NCI-H526 (cell line): ENCODE results near the gene ATRN.
"Not testable (repeated sequence)": the region's sequence is repeated elsewhere in the genome, so short reads cannot be mapped to it uniquely, and the experiment has no call there.

Source experiments
- DNase-seq, 2 experiments: peaks; one replicate each; lab custom pipeline; 2025; lab: John Stamatoyannopoulos, UW

Gene ATRN

GRCh38 chr20:3470208-3470626 is 601 bp upstream of the ATRN start:
- no peak for DNase-seq

DNA sequence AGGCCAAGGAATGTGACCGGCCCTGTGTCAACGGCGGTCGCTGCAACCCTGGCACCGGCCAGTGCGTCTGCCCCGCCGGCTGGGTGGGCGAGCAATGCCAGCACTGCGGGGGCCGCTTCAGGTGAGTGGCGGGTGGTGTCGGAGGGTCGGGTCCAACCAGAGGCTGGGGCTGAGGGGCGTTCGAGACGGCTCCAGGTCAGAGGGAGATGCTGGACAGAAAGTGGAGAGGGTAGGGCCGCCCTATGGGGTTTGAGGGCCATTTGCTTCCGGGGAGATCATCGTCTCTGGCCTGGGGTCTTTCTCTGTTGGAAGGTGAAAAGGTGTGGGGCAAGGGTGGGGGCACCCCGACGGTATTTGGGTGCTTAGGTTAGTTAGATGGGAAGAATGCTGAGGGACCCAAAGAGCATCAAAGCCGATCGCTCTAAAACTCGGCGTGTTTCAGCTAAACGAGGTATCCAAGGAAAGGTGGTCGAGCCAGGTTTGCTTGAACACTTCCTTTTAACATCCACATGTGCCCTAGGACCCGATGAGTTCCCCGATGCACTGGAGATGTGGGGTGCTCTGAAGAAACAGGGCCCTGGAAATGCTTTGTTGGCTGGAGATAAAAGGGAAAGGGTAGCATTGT is 691 bp downstream of the ATRN start:
- peak in 1 of 2 experiments; percentile 24 for DNase-seq

DNA sequence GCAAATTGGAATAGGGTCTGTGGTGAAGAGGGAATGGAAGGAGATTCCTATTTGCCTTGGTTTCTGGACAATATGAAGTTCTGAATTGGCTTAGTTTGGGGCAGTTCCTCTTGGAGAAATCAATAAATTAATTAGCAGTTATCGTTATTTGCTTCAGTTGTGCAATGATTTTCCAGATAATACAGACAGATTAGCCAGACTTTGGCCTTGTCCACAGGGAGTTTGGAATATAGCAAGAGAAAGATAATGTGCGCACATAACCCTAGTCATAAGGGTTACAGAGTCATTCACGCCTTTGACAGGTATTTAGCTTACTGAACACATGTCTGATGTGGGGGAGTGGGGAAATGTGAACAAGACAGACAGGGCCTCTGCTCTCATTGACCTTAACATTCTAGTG is 1.3 kb downstream of the ATRN start:
- DNase-seq, result no peak

DNA sequence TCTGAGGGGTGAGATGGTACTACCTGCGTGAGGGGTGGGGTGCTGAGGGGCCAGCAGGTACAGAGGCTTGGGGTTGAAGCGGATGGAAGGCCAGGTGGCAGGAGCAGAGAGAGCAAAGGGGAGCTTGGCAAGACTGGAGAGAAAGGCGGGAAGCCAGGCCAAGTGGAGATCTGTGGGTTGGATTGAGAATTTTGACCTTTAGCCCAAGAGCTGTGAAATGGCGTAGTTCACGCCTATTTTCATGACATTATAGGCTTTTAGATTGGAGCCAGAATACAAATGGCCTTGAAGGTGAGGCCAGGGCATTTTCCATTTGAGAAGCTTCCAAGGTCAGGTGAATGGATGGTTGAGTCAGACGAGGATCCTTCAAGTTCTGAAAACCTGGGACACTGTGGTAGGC is 2.5 kb downstream of the ATRN start:
- DNase-seq, result no peak

- no peak for DNase-seq
These were observed 3.1 kb downstream of the ATRN start for GRCh38 chr20:3473944-3474343.

GRCh38 chr20:3477003-3477860 is 6.4 kb downstream of the ATRN start:
- DNase-seq, result not testable (repeated sequence)

DNA sequence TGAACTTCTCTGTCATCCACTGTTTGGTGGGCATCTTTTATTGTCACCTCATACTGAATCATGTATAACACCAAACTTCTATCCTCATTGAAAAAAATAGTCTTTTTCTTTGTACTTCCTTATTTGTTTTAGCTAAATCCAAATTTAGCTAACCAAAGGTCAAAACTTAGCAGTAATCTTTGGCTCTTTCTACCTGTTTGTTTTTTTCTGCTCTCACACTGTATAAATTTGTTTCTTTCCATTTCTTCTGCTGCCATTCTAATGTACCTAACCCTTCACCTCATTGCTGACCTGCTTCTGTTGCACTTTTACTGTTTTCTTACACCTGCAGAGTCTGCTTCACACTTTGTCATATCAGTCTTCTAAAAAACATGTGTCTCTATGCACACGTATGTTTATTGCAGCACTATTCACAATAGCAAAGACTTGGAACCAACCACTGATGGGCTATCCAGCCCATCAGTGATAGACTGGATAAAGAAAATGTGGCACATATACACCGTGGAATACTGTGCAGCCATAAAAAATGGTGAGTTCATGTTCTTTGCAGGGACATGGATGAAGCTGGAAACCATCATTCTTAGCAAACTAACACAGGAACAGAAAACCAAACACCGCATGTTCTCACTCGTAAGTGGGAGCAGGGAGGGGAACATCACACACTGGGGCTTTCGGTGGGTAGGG is 7.2 kb downstream of the ATRN start:
- DNase-seq, result no peak

DNA sequence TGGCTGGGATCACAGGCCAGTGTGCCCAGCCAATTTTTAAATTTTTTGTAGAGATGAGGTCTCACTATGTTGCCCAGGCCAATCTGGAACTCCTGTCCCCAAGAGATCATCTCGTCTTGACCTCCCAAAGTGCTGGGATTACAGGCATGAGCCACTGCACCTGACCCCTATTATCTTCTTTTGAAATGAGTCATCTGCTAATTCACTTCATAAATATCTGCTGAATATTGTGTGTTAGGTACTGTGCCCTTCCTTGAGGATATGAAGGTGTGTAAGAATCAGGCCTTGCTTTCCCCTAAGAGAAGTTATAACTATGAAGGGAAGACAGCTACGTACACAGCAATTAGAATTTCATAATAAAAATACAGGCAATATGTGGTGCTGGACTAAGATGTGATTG is 8.2 kb downstream of the ATRN start:
- no peak for DNase-seq

GRCh38 chr20:3479759-3480615 is 9.2 kb downstream of the ATRN start:
- no peak for DNase-seq

GRCh38 chr20:3483309-3483708 is 12.5 kb downstream of the ATRN start:
- no peak for DNase-seq

DNA sequence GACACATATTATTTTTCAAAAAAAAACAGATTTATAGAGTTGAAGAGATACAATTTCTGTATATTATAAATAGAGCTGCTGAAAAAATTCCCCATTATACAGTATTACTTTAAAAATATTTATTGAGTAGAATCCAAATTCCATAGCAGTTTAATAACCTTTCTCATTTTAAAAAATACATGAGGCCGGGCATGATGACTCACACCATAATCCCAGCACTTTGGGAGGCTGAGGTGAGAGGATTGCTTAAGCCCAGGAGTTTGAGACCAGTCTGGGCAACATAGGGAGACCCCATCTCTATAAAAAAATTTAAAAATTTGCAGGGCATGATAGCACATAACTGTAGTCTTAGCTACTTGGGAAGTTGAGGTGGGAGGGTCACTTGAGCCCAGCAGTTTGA is 13.0 kb downstream of the ATRN start:
- DNase-seq, result no peak

DNA sequence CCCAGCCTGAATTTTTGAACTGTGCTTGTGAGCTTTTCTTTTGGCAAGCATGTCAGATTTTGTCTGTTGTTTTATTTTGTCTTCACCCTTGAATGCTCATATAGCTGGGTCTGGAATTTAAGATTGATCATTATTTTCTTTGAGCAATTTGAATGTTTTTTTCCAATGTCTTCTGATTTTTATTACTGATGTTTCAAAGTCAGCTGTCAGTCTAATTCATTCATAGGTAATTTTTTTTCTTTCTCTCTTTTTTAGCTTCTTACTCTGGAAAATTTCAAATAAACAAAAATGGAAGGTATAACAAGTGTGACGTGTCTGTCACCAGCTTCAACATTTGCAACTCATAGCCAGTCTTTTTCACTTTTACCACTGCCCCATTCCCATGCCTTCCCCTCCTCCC is 15.1 kb downstream of the ATRN start:
- DNase-seq, result no peak

GRCh38 chr20:3486850-3487249 is 16.0 kb downstream of the ATRN start:
- DNase-seq, result no peak

DNA sequence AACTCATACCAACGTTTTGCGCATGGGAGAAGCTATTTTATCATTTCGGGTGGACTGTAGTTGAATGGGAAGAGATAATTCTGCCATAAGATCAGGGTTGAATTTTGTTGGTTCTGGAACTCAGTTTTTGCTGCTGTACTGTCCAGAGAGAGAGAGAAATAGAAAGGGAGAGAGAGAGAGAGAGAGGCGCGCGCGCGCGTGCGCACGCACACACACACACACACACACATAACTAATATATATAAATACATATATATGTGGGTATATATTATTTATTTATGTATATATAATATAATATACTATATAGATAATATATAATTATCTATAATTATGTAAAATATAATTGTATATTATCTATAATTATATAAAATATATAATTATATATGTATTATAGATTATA is 21.9 kb downstream of the ATRN start:
- DNase-seq, result no peak

- peak in 1 of 2 experiments; percentile 32 for DNase-seq
These were observed 23.4 kb downstream of the ATRN start for GRCh38 chr20:3494218-3494617.

GRCh38 chr20:3502878-3503277 is 32.1 kb downstream of the ATRN start:
- no peak for DNase-seq

GRCh38 chr20:3505148-3505547 is 34.3 kb downstream of the ATRN start:
- DNase-seq, result no peak

GRCh38 chr20:3509064-3509463 is 38.2 kb downstream of the ATRN start:
- no peak for DNase-seq

GRCh38 chr20:3510110-3510509 is 39.3 kb downstream of the ATRN start:
- no peak for DNase-seq

DNA sequence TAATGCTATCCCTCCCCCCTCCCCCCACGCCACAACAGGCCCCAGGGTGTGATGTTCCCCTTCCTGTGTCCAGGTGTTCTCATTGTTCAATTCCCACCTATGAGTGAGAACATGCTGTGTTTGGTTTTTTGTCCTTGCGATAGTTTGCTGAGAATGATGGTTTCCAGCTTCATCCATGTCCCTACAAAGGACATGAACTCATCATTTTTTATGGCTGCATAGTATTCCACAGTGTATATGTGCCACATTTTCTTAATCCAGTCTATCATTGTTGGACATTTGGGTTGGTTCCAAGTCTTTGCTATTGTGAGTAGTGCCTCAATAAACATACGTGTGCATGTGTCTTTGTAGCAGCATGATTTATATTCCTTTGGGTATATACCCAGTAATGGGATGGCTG is 41.4 kb downstream of the ATRN start:
- not testable (repeated sequence) for DNase-seq

- DNase-seq, result no peak
These were observed 43.3 kb downstream of the ATRN start for GRCh38 chr20:3514012-3514642.
